IMR-90 (cell line): ENCODE data around the gene VASN.

ENCODE experiments used
- CEBPB ChIP-seq: IDR thresholded peaks from 2 replicates; pipeline ENCODE4 v1.6.1; 2012; ENCODE audit warnings: low read depth, low read length, improper control_type of control experiment
- CHD1 ChIP-seq: IDR thresholded peaks from 2 replicates; pipeline ENCODE4 v1.6.1; 2012; ENCODE audit warnings: low read depth, low read length, improper control_type of control experiment
- MAFK ChIP-seq: IDR thresholded peaks from 2 replicates; pipeline ENCODE4 v1.6.1; 2012; ENCODE audit warnings: low read depth, low read length, improper control_type of control experiment
- MXI1 ChIP-seq: IDR thresholded peaks from 2 replicates; pipeline ENCODE4 v1.6.1; 2012; ENCODE audit warnings: low read depth, mild to moderate bottlenecking, low read length, moderate library complexity, borderline replicate concordance
- POLR2A ChIP-seq: IDR thresholded peaks from 2 replicates; pipeline ENCODE4 v1.6.1; 2012; ENCODE audit warnings: mild to moderate bottlenecking, low read depth, low read length
- RAD21 ChIP-seq: IDR thresholded peaks from 2 replicates; pipeline ENCODE4 v1.6.1; 2012; ENCODE audit warnings: low read length, improper control_type of control experiment
- RFX5 ChIP-seq: IDR thresholded peaks from 2 replicates; pipeline ENCODE4 v1.8.0; 2012; ENCODE audit warnings: low read depth, mild to moderate bottlenecking, low read length, moderate library complexity
- SMC3 ChIP-seq: fragments of 150-350 bp; IDR thresholded peaks from 2 replicates; pipeline ENCODE4 v1.6.1; 2016; ENCODE audit warnings: low read depth, mild to moderate bottlenecking, antibody characterized with exemption, low read length, moderate library complexity
- TF ChIP-seq, protein P1 (sequence below): conservative IDR thresholded peaks from 2 replicates; pipeline ENCODE4 v1.5.1; 2012; ENCODE audit warnings: mild to moderate bottlenecking, low read depth, low read length, improper control_type of control experiment
- TF ChIP-seq, protein P2 (sequence below): fragments of 150-350 bp; IDR thresholded peaks from 2 replicates; pipeline ENCODE4 v1.6.1; 2017; ENCODE audit warnings: mild to moderate bottlenecking, antibody characterized with exemption, low read length, low read depth
- TF ChIP-seq, protein P3 (sequence below): fragments of 150-350 bp; IDR thresholded peaks from 2 replicates; pipeline ENCODE4 v1.6.1; 2016; ENCODE audit warnings: low read depth, mild to moderate bottlenecking, low read length, moderate library complexity, borderline replicate concordance

DNA sequence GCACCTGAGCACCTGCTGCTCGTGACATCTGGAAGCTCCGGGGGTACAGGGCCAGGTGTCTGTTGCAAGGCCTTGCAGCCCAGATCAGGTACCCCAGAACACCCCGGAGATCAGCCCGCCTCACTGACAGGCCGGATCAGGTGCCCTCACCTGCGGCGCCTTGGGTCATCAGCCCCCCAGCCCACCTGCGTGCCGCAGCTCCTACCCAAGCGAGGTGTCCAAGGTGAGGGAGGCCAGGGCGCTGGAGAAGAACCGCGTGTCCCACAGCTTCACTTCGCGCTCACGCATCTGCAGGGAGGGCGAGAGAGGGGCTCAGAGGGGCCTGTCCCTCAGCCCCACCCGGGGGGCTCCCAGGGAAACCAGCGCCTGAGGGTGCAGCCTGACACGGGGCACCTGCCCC lies 16.1 kb downstream of the VASN start:
- TF ChIP-seq POLR2A, result no peak
- TF ChIP-seq, protein P1, sequence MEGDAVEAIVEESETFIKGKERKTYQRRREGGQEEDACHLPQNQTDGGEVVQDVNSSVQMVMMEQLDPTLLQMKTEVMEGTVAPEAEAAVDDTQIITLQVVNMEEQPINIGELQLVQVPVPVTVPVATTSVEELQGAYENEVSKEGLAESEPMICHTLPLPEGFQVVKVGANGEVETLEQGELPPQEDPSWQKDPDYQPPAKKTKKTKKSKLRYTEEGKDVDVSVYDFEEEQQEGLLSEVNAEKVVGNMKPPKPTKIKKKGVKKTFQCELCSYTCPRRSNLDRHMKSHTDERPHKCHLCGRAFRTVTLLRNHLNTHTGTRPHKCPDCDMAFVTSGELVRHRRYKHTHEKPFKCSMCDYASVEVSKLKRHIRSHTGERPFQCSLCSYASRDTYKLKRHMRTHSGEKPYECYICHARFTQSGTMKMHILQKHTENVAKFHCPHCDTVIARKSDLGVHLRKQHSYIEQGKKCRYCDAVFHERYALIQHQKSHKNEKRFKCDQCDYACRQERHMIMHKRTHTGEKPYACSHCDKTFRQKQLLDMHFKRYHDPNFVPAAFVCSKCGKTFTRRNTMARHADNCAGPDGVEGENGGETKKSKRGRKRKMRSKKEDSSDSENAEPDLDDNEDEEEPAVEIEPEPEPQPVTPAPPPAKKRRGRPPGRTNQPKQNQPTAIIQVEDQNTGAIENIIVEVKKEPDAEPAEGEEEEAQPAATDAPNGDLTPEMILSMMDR, result no peak
- TF ChIP-seq RAD21, result no peak
- TF ChIP-seq, protein P2, sequence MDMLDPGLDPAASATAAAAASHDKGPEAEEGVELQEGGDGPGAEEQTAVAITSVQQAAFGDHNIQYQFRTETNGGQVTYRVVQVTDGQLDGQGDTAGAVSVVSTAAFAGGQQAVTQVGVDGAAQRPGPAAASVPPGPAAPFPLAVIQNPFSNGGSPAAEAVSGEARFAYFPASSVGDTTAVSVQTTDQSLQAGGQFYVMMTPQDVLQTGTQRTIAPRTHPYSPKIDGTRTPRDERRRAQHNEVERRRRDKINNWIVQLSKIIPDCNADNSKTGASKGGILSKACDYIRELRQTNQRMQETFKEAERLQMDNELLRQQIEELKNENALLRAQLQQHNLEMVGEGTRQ, result no peak
- no peak for TF ChIP-seq MXI1
- no peak for TF ChIP-seq RFX5
- no peak for TF ChIP-seq CHD1
- no peak for TF ChIP-seq MAFK
- TF ChIP-seq SMC3, result no peak
- no peak for TF ChIP-seq CEBPB
- TF ChIP-seq, protein P3, sequence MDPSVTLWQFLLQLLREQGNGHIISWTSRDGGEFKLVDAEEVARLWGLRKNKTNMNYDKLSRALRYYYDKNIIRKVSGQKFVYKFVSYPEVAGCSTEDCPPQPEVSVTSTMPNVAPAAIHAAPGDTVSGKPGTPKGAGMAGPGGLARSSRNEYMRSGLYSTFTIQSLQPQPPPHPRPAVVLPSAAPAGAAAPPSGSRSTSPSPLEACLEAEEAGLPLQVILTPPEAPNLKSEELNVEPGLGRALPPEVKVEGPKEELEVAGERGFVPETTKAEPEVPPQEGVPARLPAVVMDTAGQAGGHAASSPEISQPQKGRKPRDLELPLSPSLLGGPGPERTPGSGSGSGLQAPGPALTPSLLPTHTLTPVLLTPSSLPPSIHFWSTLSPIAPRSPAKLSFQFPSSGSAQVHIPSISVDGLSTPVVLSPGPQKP, result no peak
